Measurements from ENCODE around the gene CATSPERB.
"Not testable (repeated sequence)": the region's sequence is repeated elsewhere in the genome, so short reads cannot be mapped to it uniquely, and the experiment has no call there.

CATSPERB gene

DNA sequence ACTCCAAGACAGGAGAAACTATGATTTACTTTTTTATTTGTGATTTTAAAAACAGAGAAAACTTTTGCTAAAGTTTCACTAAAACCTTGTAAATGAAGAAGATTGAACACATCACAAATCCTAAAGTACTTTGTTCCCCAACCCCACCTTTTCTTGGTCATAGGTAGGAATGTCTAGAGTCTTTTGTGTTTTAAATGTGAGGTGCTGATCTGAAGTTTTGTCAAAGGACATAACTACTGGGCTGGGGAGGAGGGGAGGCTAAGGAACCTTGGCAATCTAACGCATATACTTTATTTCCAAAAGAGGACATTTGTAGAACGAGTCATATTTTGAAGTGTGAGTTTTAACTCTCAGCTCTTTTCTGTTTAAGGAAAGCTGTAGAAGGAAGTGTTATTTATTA lies 37.2 kb downstream of the CATSPERB start:
- DNase-seq (ENCODE audit: low read depth), result no peak
- no peak overlapping the region for H3K4me3 ChIP-seq (ENCODE audit: low read depth, low read length)
- TF ChIP-seq, protein P1, sequence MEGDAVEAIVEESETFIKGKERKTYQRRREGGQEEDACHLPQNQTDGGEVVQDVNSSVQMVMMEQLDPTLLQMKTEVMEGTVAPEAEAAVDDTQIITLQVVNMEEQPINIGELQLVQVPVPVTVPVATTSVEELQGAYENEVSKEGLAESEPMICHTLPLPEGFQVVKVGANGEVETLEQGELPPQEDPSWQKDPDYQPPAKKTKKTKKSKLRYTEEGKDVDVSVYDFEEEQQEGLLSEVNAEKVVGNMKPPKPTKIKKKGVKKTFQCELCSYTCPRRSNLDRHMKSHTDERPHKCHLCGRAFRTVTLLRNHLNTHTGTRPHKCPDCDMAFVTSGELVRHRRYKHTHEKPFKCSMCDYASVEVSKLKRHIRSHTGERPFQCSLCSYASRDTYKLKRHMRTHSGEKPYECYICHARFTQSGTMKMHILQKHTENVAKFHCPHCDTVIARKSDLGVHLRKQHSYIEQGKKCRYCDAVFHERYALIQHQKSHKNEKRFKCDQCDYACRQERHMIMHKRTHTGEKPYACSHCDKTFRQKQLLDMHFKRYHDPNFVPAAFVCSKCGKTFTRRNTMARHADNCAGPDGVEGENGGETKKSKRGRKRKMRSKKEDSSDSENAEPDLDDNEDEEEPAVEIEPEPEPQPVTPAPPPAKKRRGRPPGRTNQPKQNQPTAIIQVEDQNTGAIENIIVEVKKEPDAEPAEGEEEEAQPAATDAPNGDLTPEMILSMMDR (conservative IDR thresholded peaks at IDR 0.05; ENCODE audit: low read depth, low read length), result no peak

DNA sequence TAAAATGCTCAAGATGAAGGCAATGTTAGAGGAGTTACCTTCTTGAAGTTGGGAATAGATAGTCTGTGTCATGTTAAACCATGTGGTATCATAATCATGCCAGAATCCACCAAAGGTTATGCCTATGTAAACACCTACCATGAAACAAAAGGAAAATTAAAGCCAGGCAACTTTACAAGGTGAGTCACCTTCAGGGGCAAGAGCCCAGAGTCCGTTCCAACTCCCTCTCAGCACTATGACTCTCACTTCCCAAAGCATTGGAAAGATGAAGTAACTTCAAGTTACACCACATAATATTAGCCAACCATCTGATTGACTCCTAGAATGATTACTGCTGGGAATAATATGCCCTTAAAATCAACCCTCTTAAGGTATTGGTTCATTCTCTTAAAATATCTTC lies 38.5 kb downstream of the CATSPERB start:
- DNase-seq (ENCODE audit: low read depth), result no peak
- TF ChIP-seq, protein P1 (conservative IDR thresholded peaks at IDR 0.05; ENCODE audit: low read depth, low read length), result no peak
- no peak overlapping the region for H3K4me3 ChIP-seq (ENCODE audit: low read depth, low read length)

DNA sequence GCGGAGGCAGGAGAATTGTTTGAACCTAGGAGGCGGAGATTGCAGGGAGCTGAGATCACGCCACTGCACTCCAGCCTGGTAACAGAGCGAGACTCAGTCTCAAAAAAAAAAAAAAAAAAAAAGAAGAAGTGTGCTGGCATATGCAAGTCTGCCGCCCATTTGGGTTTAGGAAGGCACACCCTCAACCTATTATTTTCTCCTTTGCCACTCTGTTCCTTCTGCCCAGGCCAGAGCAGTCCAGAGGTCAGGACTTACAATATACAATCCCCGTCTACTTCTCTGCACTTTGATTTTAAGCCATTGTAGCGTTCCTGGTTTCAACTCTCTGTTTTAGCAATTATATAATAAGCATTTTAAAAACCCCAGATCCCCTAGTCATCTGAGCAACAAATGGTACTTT lies 39.8 kb downstream of the CATSPERB start:
- H3K4me3 ChIP-seq (ENCODE audit: low read depth, low read length), result no peak overlapping the region
- DNase-seq (ENCODE audit: low read depth), result no peak
- TF ChIP-seq, protein P1 (conservative IDR thresholded peaks at IDR 0.05; ENCODE audit: low read depth, low read length), result no peak

DNA sequence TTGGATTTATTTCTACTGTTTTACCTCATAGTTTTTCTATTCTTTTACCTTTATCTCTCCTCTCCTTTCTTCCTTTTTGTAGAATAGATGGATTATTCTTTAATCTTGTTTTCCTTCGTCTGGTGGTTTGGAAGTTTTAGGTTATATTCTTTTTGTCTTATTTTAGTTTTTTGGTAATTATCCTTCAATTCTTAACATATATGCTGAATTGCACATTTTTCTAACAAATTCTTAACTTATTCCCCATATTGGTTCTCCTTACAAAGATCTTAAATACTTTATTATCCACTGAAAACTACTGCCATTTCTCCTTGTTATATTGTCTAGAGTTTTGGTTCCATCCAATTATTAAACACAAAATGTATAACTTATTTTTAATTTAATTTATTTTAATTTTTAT lies 42.3 kb downstream of the CATSPERB start:
- TF ChIP-seq, protein P1 (conservative IDR thresholded peaks at IDR 0.05; ENCODE audit: low read depth, low read length), result no peak
- no peak overlapping the region for H3K4me3 ChIP-seq (ENCODE audit: low read depth, low read length)
- no peak for DNase-seq (ENCODE audit: low read depth)

DNA sequence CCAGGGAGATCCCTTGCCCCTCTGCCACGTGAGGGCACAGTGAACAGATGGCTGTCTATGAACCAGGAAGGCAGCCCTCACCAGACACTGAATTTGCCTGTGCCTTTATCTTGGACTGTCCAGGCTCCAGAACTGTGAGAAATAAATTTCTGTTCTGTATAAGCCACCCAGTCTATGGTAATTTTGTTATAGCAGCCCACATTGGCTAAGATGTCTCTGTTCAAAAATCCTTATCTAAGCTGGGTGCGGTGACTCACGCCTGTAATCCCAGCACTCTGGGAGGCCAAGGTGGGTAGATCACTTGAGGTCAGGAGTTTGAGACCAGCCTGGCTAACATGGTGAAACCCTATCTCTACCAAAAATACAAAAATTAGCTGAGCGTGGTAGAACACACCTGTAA lies 44.5 kb downstream of the CATSPERB start:
- not testable (repeated sequence) for H3K4me3 ChIP-seq (ENCODE audit: low read depth, low read length); DNase-seq (ENCODE audit: low read depth)

DNA sequence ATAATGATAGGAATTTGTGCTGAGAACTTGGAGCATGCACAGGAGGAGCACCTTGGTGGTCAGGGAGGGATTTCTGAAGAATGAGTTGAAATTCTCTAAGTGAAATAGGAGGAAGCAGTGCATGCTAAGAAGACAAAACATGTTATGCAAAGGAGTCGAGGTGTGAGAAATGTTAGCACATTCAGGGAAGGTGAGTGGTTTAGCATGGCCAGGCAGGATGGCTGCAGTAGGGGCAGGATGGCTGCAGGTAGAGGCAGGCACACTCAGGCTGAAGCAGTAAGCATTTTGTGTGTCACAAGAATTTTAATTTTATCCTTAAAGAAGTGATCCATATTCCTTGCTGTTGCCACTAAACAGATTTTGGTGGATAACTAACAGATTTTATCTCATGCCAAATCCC lies 46.3 kb downstream of the CATSPERB start:
- no peak for DNase-seq (ENCODE audit: low read depth)
- TF ChIP-seq, protein P1 (conservative IDR thresholded peaks at IDR 0.05; ENCODE audit: low read depth, low read length), result no peak

DNA sequence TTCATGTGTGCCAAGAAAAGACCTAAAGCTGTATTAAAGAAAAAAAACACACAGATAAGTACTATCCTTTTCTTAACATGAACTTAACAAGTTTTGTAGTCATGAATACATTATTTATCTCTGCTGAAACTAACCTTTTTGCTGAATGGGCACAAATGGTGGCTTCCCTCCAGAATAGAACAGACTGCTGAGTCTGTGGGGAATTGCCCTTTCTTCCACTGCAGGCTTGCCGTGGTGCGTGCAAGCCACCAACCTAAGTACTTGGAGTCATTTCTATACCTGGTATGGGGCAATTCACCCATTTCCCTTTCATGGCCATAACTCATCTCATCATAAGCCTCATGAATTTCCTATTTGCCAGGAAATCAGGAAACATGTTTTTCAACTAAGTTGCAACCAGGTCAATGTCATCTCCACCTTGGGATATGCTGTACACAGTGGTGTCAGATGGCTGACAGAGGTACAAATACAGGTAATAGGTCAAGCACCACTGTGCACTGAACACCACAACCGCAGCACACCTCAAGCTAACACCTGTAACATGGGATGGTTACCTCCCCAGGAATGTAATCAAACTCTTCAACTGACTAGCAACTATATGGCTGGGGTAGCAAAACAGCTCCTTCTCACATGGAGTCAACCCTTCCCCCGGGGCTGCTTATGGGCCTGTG lies 49.9 kb downstream of the CATSPERB start:
- no peak for DNase-seq (ENCODE audit: low read depth)
- H3K4me3 ChIP-seq (ENCODE audit: low read depth, low read length), result no peak overlapping the region
- TF ChIP-seq, protein P1 (conservative IDR thresholded peaks at IDR 0.05; ENCODE audit: low read depth, low read length), result no peak

More for the DNA sequence above, 46.3 kb downstream of the CATSPERB start:
- no peak overlapping the region for H3K4me3 ChIP-seq (ENCODE audit: low read depth, low read length)

Data from choroid plexus epithelial cell (primary cell).